H9 (cell line): ENCODE results near the gene MS4A4A. TPM values are rescaled to one million over a fixed set of nuclear protein-coding genes. Genes with fewer than 3 reads are reported as not detected.

ENCODE experiments used
- DNase-seq: peaks from one replicate; pipeline ENCODE4 v3.0.0-alpha.2; 2017
- H2AFZ ChIP-seq: one replicate; pipeline ENCODE4 v1.6.1; 2013; ENCODE audit warnings: mild to moderate bottlenecking, low read length, control low read depth, moderate library complexity
- H2AK5ac ChIP-seq: 2 replicates; pipeline ENCODE4 v1.6.1; 2013; ENCODE audit warnings: low read length, control low read depth, mixed read lengths; ENCODE audit not compliant: insufficient read length
- H2BK120ac ChIP-seq: one replicate; pipeline ENCODE4 v1.6.1; 2013; ENCODE audit warnings: low read depth, mild to moderate bottlenecking, low read length, control low read depth, inconsistent platforms; ENCODE audit not compliant: poor library complexity, severe bottlenecking
- H2BK12ac ChIP-seq: 2 replicates; pipeline ENCODE4 v1.6.1; 2013; ENCODE audit warnings: low read length, control low read depth, mixed read lengths, low read depth; ENCODE audit not compliant: insufficient read length
- H2BK15ac ChIP-seq: 2 replicates; pipeline ENCODE4 v1.6.1; 2013; ENCODE audit warnings: low read depth, low read length, control low read depth
- H2BK20ac ChIP-seq: one replicate; pipeline ENCODE4 v1.6.1; 2013; ENCODE audit warnings: low read depth, mild to moderate bottlenecking, low read length, control low read depth, inconsistent platforms; ENCODE audit not compliant: poor library complexity, severe bottlenecking
- H2BK5ac ChIP-seq: 2 replicates; pipeline ENCODE4 v1.6.1; 2013; ENCODE audit warnings: low read length, control low read depth, mixed read lengths; ENCODE audit not compliant: insufficient read length
- H3K14ac ChIP-seq: 2 replicates; pipeline ENCODE4 v1.6.1; 2013; ENCODE audit warnings: low read length, control low read depth; ENCODE audit not compliant: insufficient read depth
- H3K18ac ChIP-seq: 2 replicates; pipeline ENCODE4 v1.6.1; 2013; ENCODE audit warnings: low read depth, mild to moderate bottlenecking, mixed read lengths, low read length, control low read depth; ENCODE audit not compliant: insufficient read length
- H3K23ac ChIP-seq: 2 replicates; pipeline ENCODE4 v1.6.1; 2013; ENCODE audit warnings: low read length, control low read depth, mixed read lengths, low read depth; ENCODE audit not compliant: insufficient read length
- H3K23me2 ChIP-seq: 2 replicates; pipeline ENCODE4 v1.6.1; 2013; ENCODE audit warnings: low read depth, mild to moderate bottlenecking, mixed read lengths, low read length, control low read depth; ENCODE audit not compliant: insufficient read length, poor library complexity, severe bottlenecking
- H3K27ac ChIP-seq: 2 replicates; pipeline ENCODE4 v1.5.1; 2013; ENCODE audit warnings: low read length, control low read depth, mixed read lengths, low read depth; ENCODE audit not compliant: insufficient read length
- H3K27me3 ChIP-seq: 2 replicates; pipeline ENCODE4 v1.6.1; 2013; ENCODE audit warnings: low read length, control low read depth, inconsistent platforms; ENCODE audit not compliant: insufficient read depth
- H3K4ac ChIP-seq: 2 replicates; pipeline ENCODE4 v1.6.1; 2013; ENCODE audit warnings: low read depth, mild to moderate bottlenecking, control low read depth, inconsistent platforms, low read length, moderate library complexity
- H3K4me1 ChIP-seq: 2 replicates; pipeline ENCODE4 v1.6.1; 2013; ENCODE audit warnings: low read length, control low read depth, inconsistent platforms; ENCODE audit not compliant: insufficient read depth
- H3K4me2 ChIP-seq: 2 replicates; pipeline ENCODE4 v1.6.1; 2013; ENCODE audit warnings: low read length, control low read depth, mixed read lengths; ENCODE audit not compliant: insufficient read length, insufficient read depth
- H3K56ac ChIP-seq: 2 replicates; pipeline ENCODE4 v1.6.1; 2013; ENCODE audit warnings: low read depth, mild to moderate bottlenecking, mixed read lengths, low read length, control low read depth; ENCODE audit not compliant: insufficient read length
- H3K79me1 ChIP-seq: 2 replicates; pipeline ENCODE4 v1.6.1; 2013; ENCODE audit warnings: low read depth, mild to moderate bottlenecking, moderate library complexity, low read length, control low read depth, inconsistent platforms; ENCODE audit not compliant: insufficient read depth, poor library complexity, severe bottlenecking
- H3K79me2 ChIP-seq: 2 replicates; pipeline ENCODE4 v1.6.1; 2013; ENCODE audit warnings: low read length, control low read depth, inconsistent platforms; ENCODE audit not compliant: insufficient read depth
- H3K9ac ChIP-seq: 2 replicates; pipeline ENCODE4 v1.6.1; 2013; ENCODE audit warnings: low read length, control low read depth, mixed read lengths; ENCODE audit not compliant: insufficient read length; ENCODE audit errors: extremely low read depth
- H3K9me3 ChIP-seq: one replicate; pipeline ENCODE4 v1.6.1; 2013; ENCODE audit warnings: low read depth, low read length, inconsistent platforms; ENCODE audit not compliant: control insufficient read depth
- H3T11ph ChIP-seq: one replicate; pipeline ENCODE4 v1.6.1; 2013; ENCODE audit warnings: mild to moderate bottlenecking, low read length, control low read depth, inconsistent platforms
- H4K20me1 ChIP-seq: one replicate; pipeline ENCODE4 v1.6.1; 2013; ENCODE audit not compliant: control insufficient read depth, insufficient read length, insufficient read depth
- H4K5ac ChIP-seq: 2 replicates; pipeline ENCODE4 v1.6.1; 2013; ENCODE audit warnings: low read depth, mild to moderate bottlenecking, mixed read lengths, low read length, control low read depth; ENCODE audit not compliant: insufficient read length
- H4K8ac ChIP-seq: replicated peaks from 2 replicates; pipeline ENCODE4 v1.6.1; 2013; ENCODE audit warnings: low read length, control low read depth, mixed read lengths, low read depth; ENCODE audit not compliant: insufficient read length
- H4K91ac ChIP-seq: 2 replicates; pipeline ENCODE4 v1.6.1; 2013; ENCODE audit warnings: low read depth, mild to moderate bottlenecking, moderate library complexity, mixed read lengths, low read length, control low read depth; ENCODE audit not compliant: insufficient read length
- H3K27ac Mint-ChIP-seq, 3 experiments: 2 replicates in 2 of 3; 3 replicates in 1 of 3; pipeline ENCODE4 v1.8.0; 2020 to 2021; ENCODE audit warnings: mixed read lengths in 3 of 3, mild to moderate bottlenecking in 1 of 3, moderate library complexity in 1 of 3
- H3K27me3 Mint-ChIP-seq: 2 replicates; pipeline ENCODE4 v1.8.0; 2021; ENCODE audit warnings: low read depth, mild to moderate bottlenecking, moderate library complexity, mixed read lengths
- H3K36me3 Mint-ChIP-seq, 3 experiments: 2 replicates in 2 of 3; 3 replicates in 1 of 3; pipeline ENCODE4 v1.8.0; 2020 to 2021; ENCODE audit warnings: low read depth in 3 of 3, mixed read lengths in 3 of 3; ENCODE audit not compliant: insufficient read depth in 1 of 3
- H3K4me1 Mint-ChIP-seq, 2 experiments: 2 replicates each; pipeline ENCODE4 v1.8.0; 2020; ENCODE audit warnings: mixed read lengths in 2 of 2
- H3K4me3 Mint-ChIP-seq, 2 experiments: 2 replicates in 1 of 2; 3 replicates in 1 of 2; pipeline ENCODE4 v1.8.0; 2020 to 2021; ENCODE audit warnings: mild to moderate bottlenecking in 2 of 2, mixed read lengths in 2 of 2, moderate library complexity in 1 of 2
- H3K9me3 Mint-ChIP-seq, 2 experiments: 2 replicates in 1 of 2; 3 replicates in 1 of 2; pipeline ENCODE4 v1.8.0; 2020; ENCODE audit warnings: mild to moderate bottlenecking in 2 of 2, mixed read lengths in 2 of 2, moderate library complexity in 1 of 2
- CTCF ChIP-seq: fragments of 200-600 bp; sonication (generic); conservative IDR thresholded peaks from 3 replicates; pipeline ENCODE4 v1.8.0; 2021; ENCODE audit warnings: antibody characterized with exemption, mild to moderate bottlenecking
- total RNA-seq: library from RNA; stranded (reverse); gene quantifications from 2 replicates; pipeline ENCODE4 v1.2.1, GENCODE V29; 2021

MS4A4A gene
- total RNA-seq, 1 experiment from 2014 or later: not detected

DNA sequence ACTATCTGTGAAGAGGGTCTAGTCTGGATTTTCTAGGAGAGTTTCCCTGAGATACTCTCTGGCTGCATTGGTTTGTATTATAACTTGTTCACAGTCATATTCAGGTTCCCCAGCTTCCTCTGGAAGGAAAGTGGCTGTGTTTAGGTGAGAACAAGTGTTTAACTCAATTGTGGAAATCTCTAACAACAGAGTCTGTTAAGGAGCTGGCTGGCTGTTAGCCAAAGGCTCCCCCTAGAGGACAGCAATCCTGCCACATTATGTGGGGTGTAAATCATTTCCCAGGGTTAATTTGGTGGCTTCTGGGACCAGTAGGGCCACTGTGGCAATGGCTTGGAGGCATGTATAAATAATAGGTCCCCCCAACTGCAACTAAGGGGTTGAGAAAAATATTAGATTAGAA, 65.0 kb downstream of the MS4A4A start:
- Histone ChIP-seq H2AK5ac (no peak overlapping the region), H3K14ac (no peak overlapping the region), H2AFZ (no peak overlapping the region), H3K79me1 (no peaks in the 10 kb centered on the region), H3K4ac (no peak overlapping the region), H4K20me1 (no peaks in the 10 kb centered on the region), H4K5ac (no peak overlapping the region), H2BK5ac (no peak overlapping the region), H3K18ac (no peak overlapping the region), H3K27me3 (no peaks in the 10 kb centered on the region), H3K56ac (no peak overlapping the region), H3K79me2 (no peaks in the 10 kb centered on the region), H2BK20ac (no peak overlapping the region), H3K9ac (no peak overlapping the region), H2BK12ac (no peak overlapping the region), H3K4me1 (no peaks in the 10 kb centered on the region), H3K9me3 (no peaks in the 10 kb centered on the region), H4K8ac (no peak overlapping the region), H3K27ac (no peak overlapping the region), H3K23me2 (no peaks in the 10 kb centered on the region), H2BK15ac (no peak overlapping the region), H2BK120ac (no peak overlapping the region), H3T11ph (no peak overlapping the region), H3K23ac (no peak overlapping the region), H4K91ac (no peak overlapping the region), H3K4me2 (no peak overlapping the region)
- Mint-ChIP-seq H3K27me3 (no peaks in the 10 kb centered on the region; the same call in 1 of the 2 replicates), H3K4me1 (peaks cover 4 to 10% of the 10 kb centered on the region in 2 experiments), H3K9me3 (peaks cover 4 to 7% of the 10 kb centered on the region in 2 experiments; a peak in 2 of 5 replicates), H3K27ac (no peak overlapping the region), H3K36me3 (no peaks in the 10 kb centered on the region), H3K4me3 (no peak overlapping the region)
- DNase-seq: peak; percentile 59
- peak; percentile 80 for TF ChIP-seq CTCF
